ENCODE data around the gene ZNF439. TPM values are rescaled to one million over a fixed set of nuclear protein-coding genes. Genes with fewer than 3 reads are reported as not detected.

ZNF439 gene
- total and polyA plus RNA-seq, 10 of the 15 experiments (the other 5 are each of a cell fraction or from before 2014, with no cell fraction given) = 0.43 to 2.5 (median 1.2) TPM

GRCh38 chr19:11848594-11849469, at the start of gene ZNF439 (continued):
- TF ChIP-seq POU2F2 (IDR thresholded peaks at IDR 0.05; ENCODE audit: borderline replicate concordance, low read depth, low read length) (no peak), NFIC (IDR thresholded peaks at IDR 0.05; ENCODE audit: low read depth, low read length) (no peak)

- H3K27ac ChIP-seq (ENCODE audit: control insufficient read depth, insufficient read depth) = no peak overlapping the region
- no peak for FAIRE-seq
- intact Hi-C loops (cut with micrococcal nuclease; ENCODE audit: unreplicated experiment) = no loop called here
- no TSS peak for BruUV-seq (replicated peaks)
- H3K36me3 ChIP-seq (ENCODE audit: control insufficient read depth in 2 of 2, insufficient read depth in 2 of 2, low read length in 1 of 2) = no peaks in the 10 kb centered on the region
- SMC1A ChIA-PET (ENCODE audit: uncharacterized antibody, unreplicated experiment) = no interaction called here
- DNase-seq (ENCODE audit: low read depth, low spot score) = no peak
- RAD21 ChIA-PET (ENCODE audit: unreplicated experiment) = no interaction called here
- H4K20me1 ChIP-seq (ENCODE audit: control insufficient read depth, insufficient read depth) = no peaks in the 10 kb centered on the region
- H3K79me2 ChIP-seq (ENCODE audit: control insufficient read depth, insufficient read depth, low read length) = no peaks in the 10 kb centered on the region
- CTCF ChIA-PET = no interaction called here
- H3K9me3 ChIP-seq (replicated peaks; ENCODE audit: control insufficient read depth, insufficient read depth, low read length) = peaks cover 12% of the 10 kb centered on the region
- H3K27me3 ChIP-seq (replicated peaks in 1 of 2; ENCODE audit: control insufficient read depth in 2 of 2, insufficient read depth in 2 of 2, low read length in 1 of 2) = no peaks in the 10 kb centered on the region
- no peaks in the 10 kb centered on the region for H3K4me1 ChIP-seq (ENCODE audit: control insufficient read depth, insufficient read depth, low read length)
- no peak overlapping the region for H3K9ac ChIP-seq (ENCODE audit: control insufficient read depth, insufficient read depth, low read length)
- no peak overlapping the region for H3K4me2 ChIP-seq (ENCODE audit: control insufficient read depth, insufficient read depth)
- 54% methylated on average over 11 of the region's 11 CpGs for WGBS (ENCODE audit: insufficient coverage, insufficient replicate concordance, low lambda C conversion rate, missing lambda C conversion rate)
- in situ Hi-C loops (cut with MboI) = no loop called here
- H2AFZ ChIP-seq (ENCODE audit: control insufficient read depth, low read depth, low read length) = no peak overlapping the region
- H3K4me3 ChIP-seq = no peak overlapping the region
- TF ChIP-seq ETV6 (conservative IDR thresholded peaks at IDR 0.05 in 1 of 2, IDR thresholded peaks at IDR 0.05 in 1 of 2; ENCODE audit: borderline replicate concordance in 1 of 2, low read depth in 1 of 2) = no peak
- 0 out of 2 replicates have a peak, but pooled peaks have one; percentile 20 for TF ChIP-seq ZNF217 (IDR thresholded peaks at IDR 0.05)
- TF ChIP-seq LARP7 (IDR thresholded peaks at IDR 0.05) = no peak
- TF ChIP-seq KLF5 (IDR thresholded peaks at IDR 0.05; ENCODE audit: partially characterized antibody) = peak; percentile 85
- peak; percentile 89; the same call in 1 of the 2 replicates for TF ChIP-seq CBX5 (IDR thresholded peaks at IDR 0.05; ENCODE audit: low read depth)
- TF ChIP-seq FOXM1 (IDR thresholded peaks at IDR 0.05; ENCODE audit: low read depth, low read length) = no peak
- TF ChIP-seq, protein P1, sequence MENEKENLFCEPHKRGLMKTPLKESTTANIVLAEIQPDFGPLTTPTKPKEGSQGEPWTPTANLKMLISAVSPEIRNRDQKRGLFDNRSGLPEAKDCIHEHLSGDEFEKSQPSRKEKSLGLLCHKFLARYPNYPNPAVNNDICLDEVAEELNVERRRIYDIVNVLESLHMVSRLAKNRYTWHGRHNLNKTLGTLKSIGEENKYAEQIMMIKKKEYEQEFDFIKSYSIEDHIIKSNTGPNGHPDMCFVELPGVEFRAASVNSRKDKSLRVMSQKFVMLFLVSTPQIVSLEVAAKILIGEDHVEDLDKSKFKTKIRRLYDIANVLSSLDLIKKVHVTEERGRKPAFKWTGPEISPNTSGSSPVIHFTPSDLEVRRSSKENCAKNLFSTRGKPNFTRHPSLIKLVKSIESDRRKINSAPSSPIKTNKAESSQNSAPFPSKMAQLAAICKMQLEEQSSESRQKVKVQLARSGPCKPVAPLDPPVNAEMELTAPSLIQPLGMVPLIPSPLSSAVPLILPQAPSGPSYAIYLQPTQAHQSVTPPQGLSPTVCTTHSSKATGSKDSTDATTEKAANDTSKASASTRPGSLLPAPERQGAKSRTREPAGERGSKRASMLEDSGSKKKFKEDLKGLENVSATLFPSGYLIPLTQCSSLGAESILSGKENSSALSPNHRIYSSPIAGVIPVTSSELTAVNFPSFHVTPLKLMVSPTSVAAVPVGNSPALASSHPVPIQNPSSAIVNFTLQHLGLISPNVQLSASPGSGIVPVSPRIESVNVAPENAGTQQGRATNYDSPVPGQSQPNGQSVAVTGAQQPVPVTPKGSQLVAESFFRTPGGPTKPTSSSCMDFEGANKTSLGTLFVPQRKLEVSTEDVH (IDR thresholded peaks at IDR 0.05; ENCODE audit: low read depth, partially characterized antibody) = no peak
- POLR2A ChIA-PET = no interaction called here
- ATAC-seq = no peak
Measured at GRCh38 chr19:11806354-11807098, 42.0 kb upstream of the ZNF439 start.

Data from GM12878 (cell line).